Ovary (tissue), 9 donors: ENCODE data around the gene MOG. TPM values are rescaled to one million over a fixed set of nuclear protein-coding genes. Genes with fewer than 3 reads are reported as not detected.

Experiments
- DNase-seq, 5 donors: peaks; one replicate each; pipeline ENCODE4 v3.0.0-alpha.2; 2019 to 2020
- H3K27ac ChIP-seq, 2 donors: fragments of 200-600 bp; one replicate each; pipeline versions ENCODE4 v1.5.1 to v1.8.0; 2019 to 2022
- H3K27me3 ChIP-seq: fragments of 200-600 bp; one replicate; pipeline ENCODE4 v1.8.0; 2022
- H3K36me3 ChIP-seq: fragments of 200-600 bp; sonication (generic); one replicate; pipeline ENCODE4 v1.5.1; 2019
- H3K4me1 ChIP-seq: one replicate; pipeline ENCODE4 v1.8.1; 2013; ENCODE audit warnings: mild to moderate bottlenecking, moderate library complexity; ENCODE audit not compliant: insufficient read depth
- H3K4me3 ChIP-seq: fragments of 200-600 bp; sonication (generic); one replicate; pipeline ENCODE4 v1.5.1; 2017
- H3K9me3 ChIP-seq, 2 donors: fragments of 200-600 bp in 1 of 2; sonication (generic) in 1 of 2; one replicate each; pipeline versions ENCODE4 v1.5.1 to v1.8.1; 2013 to 2019; ENCODE audit warnings: mild to moderate bottlenecking in 1 of 2, moderate library complexity in 1 of 2
- CTCF ChIP-seq, 3 donors: fragments of 450-650 bp in 2 of 3; fragments of 200-600 bp in 1 of 3; IDR thresholded peaks; one replicate each; pipeline versions ENCODE4 v1.5.1 to v1.8.0; 2016 to 2022; ENCODE audit warnings: antibody characterized with exemption in 3 of 3, mild to moderate bottlenecking in 1 of 3
- EP300 ChIP-seq: sonication (generic); formaldehyde crosslinking; IDR thresholded peaks from one replicate; pipeline ENCODE4 v1.6.1; 2017; ENCODE audit warnings: antibody characterized with exemption
- POLR2A ChIP-seq: fragments of 450-650 bp; IDR thresholded peaks from one replicate; pipeline ENCODE4 v1.6.1; 2017; ENCODE audit warnings: antibody characterized with exemption, mild to moderate bottlenecking, moderate library complexity
- WGBS, 3 donors: extraction: QIAGEN DNeasy Blood & Tissue Kit in 1 of 3; methylation state at CpG; one replicate each; pipeline versions ENCODE4 v1.1.5 to v1.1.7; 2013 to 2017; 5-methylcytosine and 5-hydroxymethylcytosine counted together
- intact Hi-C, 4 donors: fragments of 100-400 bp; cut with DNase I; formaldehyde crosslinking; loops; one replicate each; pipeline versions ENCODE4 v1.11.0 to v1.15.1; 2022 to 2023
- polyA plus RNA-seq, 2 donors: library from polyadenylated mRNA; stranded (reverse); fragments of 200-250 nt in 1 of 2; fragments of 350-450 nt in 1 of 2; fragmentation: Illumina TruSeq in 1 of 2; extraction: RNeasy Lipid Tissue Mini Kit (QIAGEN cat#74804) in 1 of 2; gene quantifications; one replicate each; pipeline ENCODE4 v1.2.3, GENCODE V29; 2013 to 2014
- total RNA-seq, 7 donors: library from RNA; depleted of rRNA in 2 of 7; stranded (reverse); fragments of >200 nt in 2 of 7; fragmentation: NEBNext Ultra II Directional in 3 of 7; extraction: Animal tissue kit (Norgen Biotek cat#: 25700) in 3 of 7; gene quantifications; one replicate each; pipeline versions ENCODE4 v1.1.0 to v1.2.4, GENCODE V29; 2016 to 2023
- donor health status: DM: no; HTN: no; CAD: no; lungs with moderate emphysema.
- donor health status: DM: no; HTN: no; CAD: no.
- donor health status: Bipolar disorder and iron deficiency.
- donor health status: DM: yes; HTN: yes; CAD: no.
- donor health status: DM: no; HTN: no; CAD: no.
- donor health status: DM: yes; HTN: yes; CAD: no.

The MOG gene
- total and polyA plus RNA-seq, 9 donors: 0.05 to 0.13 TPM; not detected in 7

GRCh38 chr6:29625337-29625930 lies 31.5 kb upstream of the MOG start:
- DNase-seq: no peak
- intact Hi-C loops: loop anchor here in 1 of 4 donors (5.0 kb wide), 1 partner anchor 1138 kb away; no protein-coding TSS in a partner anchor
- no peaks in the 10 kb centered on the region for H3K27me3 ChIP-seq
- no peak overlapping the region for H3K4me3 ChIP-seq
- H3K4me1 ChIP-seq: peaks cover 3% of the 10 kb centered on the region
- no peak overlapping the region for H3K27ac ChIP-seq
- H3K9me3 ChIP-seq: no peaks in the 10 kb centered on the region
- H3K36me3 ChIP-seq: no peaks in the 10 kb centered on the region
- TF ChIP-seq EP300: no peak
- no peak for TF ChIP-seq CTCF (IDR thresholded peaks at IDR 0.05)
- no peak for TF ChIP-seq POLR2A
- 65 to 67% (median 66%) methylated on average over 7 of the region's 7 CpGs for WGBS, 3 donors

- intact Hi-C loops: loop anchor here in 1 of 4 donors (5.0 kb wide), 1 partner anchor 1140 kb away; no protein-coding TSS in a partner anchor
- 9 to 22% (median 15%) methylated on average over 16 to 31 of the region's 31 CpGs for WGBS, 3 donors
- no peaks in the 10 kb centered on the region for H3K36me3 ChIP-seq
- H3K4me3 ChIP-seq: peak overlapping the region; percentile 56
- peaks cover 10% of the 10 kb centered on the region for H3K4me1 ChIP-seq
- no peak for TF ChIP-seq CTCF (IDR thresholded peaks at IDR 0.05)
- TF ChIP-seq EP300: no peak
- no peak for TF ChIP-seq POLR2A
- H3K27me3 ChIP-seq: no peaks in the 10 kb centered on the region
- peak overlapping the region; percentile 42 to 47 for H3K27ac ChIP-seq
- no peaks in the 10 kb centered on the region for H3K9me3 ChIP-seq
- DNase-seq: peak in 3 of 5 donors; percentile 31 to 62 (median 40)
These were observed 29.7 kb upstream of the MOG start for GRCh38 chr6:29626948-29627754.

- Histone ChIP-seq H3K4me1 (peaks cover 11% of the 10 kb centered on the region), H3K36me3 (no peaks in the 10 kb centered on the region), H3K27me3 (no peaks in the 10 kb centered on the region), H3K9me3 (no peaks in the 10 kb centered on the region), H3K27ac (peak overlapping the region; percentile 47 to 78), H3K4me3 (peak overlapping the region; percentile 56)
- peak; percentile 90 for TF ChIP-seq POLR2A
- TF ChIP-seq EP300: no peak
- TF ChIP-seq CTCF (IDR thresholded peaks at IDR 0.05): no peak
- 0 to 1% (median 1%) methylated on average over 41 to 51 of the region's 51 CpGs for WGBS, 3 donors
- DNase-seq: peak; percentile 81 to 88 (median 85)
- intact Hi-C loops: loop anchor here in 1 of 4 donors (5.0 kb wide), 1 partner anchor 1141 kb away; no protein-coding TSS in a partner anchor
These were observed 29.0 kb upstream of the MOG start for GRCh38 chr6:29627755-29628418.
